Subcutaneous adipose tissue (tissue), 4 donors: ENCODE data around the gene PSENEN. TPM values are rescaled to one million over a fixed set of nuclear protein-coding genes. Genes with fewer than 3 reads are reported as not detected.

Experiments used
- CTCF ChIP-seq: fragments of 450-650 bp; IDR thresholded peaks from one replicate; pipeline ENCODE4 v1.5.1; 2016; ENCODE audit warnings: low read depth, mild to moderate bottlenecking, control low read depth, antibody characterized with exemption, moderate library complexity
- total RNA-seq, 4 donors: library from RNA; depleted of rRNA; stranded (reverse); fragments of >200 nt; gene quantifications; one replicate each; pipeline ENCODE4 v1.1.0, GENCODE V29; 2016

Gene PSENEN
- total RNA-seq, 4 donors from 2014 or later: 23.4 to 71.3 (median 35.7) TPM

GRCh38 chr19:35750167-35750566 is 4.7 kb downstream of the PSENEN start:
- TF ChIP-seq CTCF: no peak

- no peak for TF ChIP-seq CTCF
Measured at GRCh38 chr19:35751839-35752745, 6.6 kb downstream of the PSENEN start.

- no peak for TF ChIP-seq CTCF
Measured at GRCh38 chr19:35752746-35753350, 7.4 kb downstream of the PSENEN start.

GRCh38 chr19:35753634-35754369 is 8.4 kb downstream of the PSENEN start:
- no peak for TF ChIP-seq CTCF

- no peak for TF ChIP-seq CTCF
Measured at GRCh38 chr19:35754370-35755130, 9.1 kb downstream of the PSENEN start.

- no peak for TF ChIP-seq CTCF
Measured at GRCh38 chr19:35755131-35755549, 9.7 kb downstream of the PSENEN start.
